Measurements from ENCODE around the gene CD99. TPM values are rescaled to one million over a fixed set of nuclear protein-coding genes. Genes with fewer than 3 reads are reported as not detected.

Gene CD99
- total RNA-seq, 6 donors from 2014 or later: 135 to 300 (median 233) TPM

DNA sequence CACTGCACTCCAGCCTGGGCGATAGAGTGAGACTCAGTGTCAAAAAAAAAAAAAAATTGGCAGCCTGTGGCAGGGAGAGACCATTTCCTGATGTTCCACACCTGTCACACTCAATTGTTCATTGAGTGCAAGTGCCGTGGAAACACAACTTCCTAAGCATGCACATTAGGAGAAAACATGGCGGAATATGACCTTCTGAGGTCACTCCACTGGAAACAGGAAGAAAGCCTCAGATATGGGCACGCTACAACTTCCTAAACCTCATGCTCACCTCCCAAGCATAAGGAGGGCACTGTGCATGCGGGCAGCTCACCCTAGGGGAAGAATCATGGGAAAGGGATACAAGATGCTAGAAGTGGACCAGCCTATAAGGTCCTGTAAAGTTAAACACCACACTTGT is 28.5 kb upstream of the CD99 start:
- 53 to 66% methylated on average over 5 of the region's 5 CpGs for WGBS, 2 donors
- no peaks in the 10 kb centered on the region for H3K9me3 ChIP-seq
- no peak overlapping the region for H3K27ac ChIP-seq
- DNase-seq (no peak), ATAC-seq (ENCODE audit: low FRiP score in 2 of 2) (no peak)
- H3K4me1 ChIP-seq: no peaks in the 10 kb centered on the region
- H3K4me3 ChIP-seq: no peak overlapping the region
- H3K36me3 ChIP-seq: no peaks in the 10 kb centered on the region
- H3K27me3 ChIP-seq: no peaks in the 10 kb centered on the region
- TF ChIP-seq POLR2A (IDR thresholded peaks at IDR 0.05) (no peak), POLR2AphosphoS5 (IDR thresholded peaks at IDR 0.05) (no peak), EP300 (IDR thresholded peaks at IDR 0.05) (no peak)
- TF ChIP-seq, protein P1, sequence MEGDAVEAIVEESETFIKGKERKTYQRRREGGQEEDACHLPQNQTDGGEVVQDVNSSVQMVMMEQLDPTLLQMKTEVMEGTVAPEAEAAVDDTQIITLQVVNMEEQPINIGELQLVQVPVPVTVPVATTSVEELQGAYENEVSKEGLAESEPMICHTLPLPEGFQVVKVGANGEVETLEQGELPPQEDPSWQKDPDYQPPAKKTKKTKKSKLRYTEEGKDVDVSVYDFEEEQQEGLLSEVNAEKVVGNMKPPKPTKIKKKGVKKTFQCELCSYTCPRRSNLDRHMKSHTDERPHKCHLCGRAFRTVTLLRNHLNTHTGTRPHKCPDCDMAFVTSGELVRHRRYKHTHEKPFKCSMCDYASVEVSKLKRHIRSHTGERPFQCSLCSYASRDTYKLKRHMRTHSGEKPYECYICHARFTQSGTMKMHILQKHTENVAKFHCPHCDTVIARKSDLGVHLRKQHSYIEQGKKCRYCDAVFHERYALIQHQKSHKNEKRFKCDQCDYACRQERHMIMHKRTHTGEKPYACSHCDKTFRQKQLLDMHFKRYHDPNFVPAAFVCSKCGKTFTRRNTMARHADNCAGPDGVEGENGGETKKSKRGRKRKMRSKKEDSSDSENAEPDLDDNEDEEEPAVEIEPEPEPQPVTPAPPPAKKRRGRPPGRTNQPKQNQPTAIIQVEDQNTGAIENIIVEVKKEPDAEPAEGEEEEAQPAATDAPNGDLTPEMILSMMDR (IDR thresholded peaks at IDR 0.05): no peak

DNA sequence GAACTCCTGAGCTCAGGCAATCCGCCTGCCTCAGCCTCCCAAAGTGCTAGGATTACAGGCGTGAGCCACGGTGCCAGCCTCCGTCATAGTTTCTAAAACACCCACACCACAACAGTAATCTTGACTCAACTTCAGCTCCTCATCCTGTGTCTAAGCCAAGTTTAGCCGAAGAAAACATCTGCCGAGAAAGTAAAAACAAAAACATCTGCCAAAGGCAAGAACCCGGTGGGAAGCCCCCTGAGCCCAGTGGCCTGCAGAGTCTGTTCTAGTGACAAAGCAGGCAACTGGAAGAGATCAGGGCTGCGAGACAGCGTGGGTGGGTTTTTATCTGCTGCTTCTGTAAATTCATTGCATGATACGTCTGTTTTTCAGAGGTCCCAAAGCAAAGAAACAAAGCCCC is 26.6 kb upstream of the CD99 start:
- H3K4me3 ChIP-seq: no peak overlapping the region
- H3K9me3 ChIP-seq: no peaks in the 10 kb centered on the region
- 60 to 73% methylated on average over 10 of the region's 10 CpGs for WGBS, 2 donors
- H3K27ac ChIP-seq: no peak overlapping the region
- no peak for TF ChIP-seq EP300 (IDR thresholded peaks at IDR 0.05)
- TF ChIP-seq, protein P1 (IDR thresholded peaks at IDR 0.05): no peak
- TF ChIP-seq POLR2A (IDR thresholded peaks at IDR 0.05): no peak
- no peak for TF ChIP-seq POLR2AphosphoS5 (IDR thresholded peaks at IDR 0.05)
- no peaks in the 10 kb centered on the region for H3K27me3 ChIP-seq
- H3K36me3 ChIP-seq: no peaks in the 10 kb centered on the region
- H3K4me1 ChIP-seq: no peaks in the 10 kb centered on the region
- peak in 1 of 2 donors; percentile 73 for ATAC-seq (ENCODE audit: low FRiP score in 2 of 2)
- no peak for DNase-seq

DNA sequence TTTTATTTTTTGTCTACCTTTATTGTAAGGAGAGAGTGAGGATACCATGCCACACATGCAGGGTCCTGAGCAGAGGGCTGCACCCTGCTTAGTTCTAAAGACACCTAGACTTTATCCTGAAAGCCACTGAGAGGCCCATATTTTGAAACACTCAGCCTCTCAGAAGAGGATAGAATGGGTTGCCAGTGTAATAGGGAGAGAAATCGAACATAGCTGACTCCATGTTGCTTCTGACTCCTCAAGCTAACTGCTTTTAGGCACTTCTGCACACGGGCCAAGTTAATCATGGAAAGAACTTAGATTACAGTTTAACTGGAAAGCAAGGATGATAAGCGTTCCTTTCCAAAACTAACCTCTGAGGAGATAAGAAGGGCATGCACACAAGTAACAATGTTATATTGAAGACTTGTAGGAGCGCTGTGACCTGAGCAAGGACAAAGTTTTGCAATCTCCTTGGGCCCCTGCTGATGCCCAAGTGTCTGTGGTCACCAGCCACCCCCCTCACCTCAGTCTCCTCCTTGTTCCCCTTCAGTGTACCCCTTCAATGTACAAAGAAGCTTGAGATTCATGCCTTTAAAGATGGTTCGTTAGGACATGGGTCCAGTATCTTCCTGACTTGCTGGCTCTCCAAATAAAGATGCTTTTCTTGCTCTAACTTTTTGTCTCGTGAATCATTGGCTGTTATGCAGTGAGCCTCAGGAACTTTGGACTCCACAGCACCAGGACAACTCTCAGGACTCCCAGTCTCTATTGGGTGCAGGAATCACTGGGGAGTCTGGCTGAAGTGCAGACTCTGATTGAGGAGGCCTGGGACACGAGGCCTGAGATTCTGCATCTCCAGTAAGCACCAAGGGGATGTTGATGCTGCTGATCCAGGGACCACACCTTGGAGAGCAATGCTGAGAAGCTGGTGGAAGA is 25.4 kb upstream of the CD99 start:
- Histone ChIP-seq H3K27ac (no peak overlapping the region), H3K27me3 (no peaks in the 10 kb centered on the region), H3K4me1 (no peaks in the 10 kb centered on the region), H3K9me3 (no peaks in the 10 kb centered on the region), H3K4me3 (no peak overlapping the region), H3K36me3 (no peaks in the 10 kb centered on the region)
- TF ChIP-seq, protein P1 (IDR thresholded peaks at IDR 0.05): no peak
- TF ChIP-seq POLR2AphosphoS5 (IDR thresholded peaks at IDR 0.05) (no peak), POLR2A (IDR thresholded peaks at IDR 0.05) (no peak), EP300 (IDR thresholded peaks at IDR 0.05) (no peak)
- WGBS, 2 donors: 76 to 78% methylated on average over 7 of the region's 7 CpGs
- ATAC-seq (ENCODE audit: low FRiP score in 2 of 2): no peak
- DNase-seq: no peak

DNA sequence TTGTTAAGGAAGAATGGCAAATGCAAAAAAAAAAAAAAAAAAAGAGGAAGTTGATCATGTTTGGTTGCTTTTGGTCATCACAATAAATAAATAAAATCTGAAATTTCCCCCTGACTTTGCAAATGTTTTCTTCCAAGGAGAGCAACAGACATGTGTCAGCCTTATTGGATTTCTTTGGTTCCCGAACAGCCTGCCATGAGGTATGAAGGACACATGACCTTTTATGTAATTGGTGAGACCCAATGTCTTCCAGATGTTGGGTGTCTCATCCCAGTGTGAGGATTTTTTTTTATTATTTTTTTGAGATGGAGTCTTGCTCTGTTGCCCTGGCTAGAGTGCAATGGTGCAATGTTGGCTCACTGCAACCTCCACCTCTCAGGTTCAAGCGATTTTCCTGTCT is 24.6 kb upstream of the CD99 start:
- DNase-seq: no peak
- Histone ChIP-seq H3K36me3 (no peaks in the 10 kb centered on the region), H3K27ac (no peak overlapping the region), H3K9me3 (no peaks in the 10 kb centered on the region), H3K4me1 (no peaks in the 10 kb centered on the region), H3K4me3 (no peak overlapping the region), H3K27me3 (no peaks in the 10 kb centered on the region)
- WGBS, 2 donors: 92 to 96% methylated on average over 2 of the region's 2 CpGs
- no peak for ATAC-seq (ENCODE audit: low FRiP score in 2 of 2)
- TF ChIP-seq POLR2A (IDR thresholded peaks at IDR 0.05) (no peak), POLR2AphosphoS5 (IDR thresholded peaks at IDR 0.05) (no peak), EP300 (IDR thresholded peaks at IDR 0.05) (no peak)
- TF ChIP-seq, protein P1 (IDR thresholded peaks at IDR 0.05): no peak

DNA sequence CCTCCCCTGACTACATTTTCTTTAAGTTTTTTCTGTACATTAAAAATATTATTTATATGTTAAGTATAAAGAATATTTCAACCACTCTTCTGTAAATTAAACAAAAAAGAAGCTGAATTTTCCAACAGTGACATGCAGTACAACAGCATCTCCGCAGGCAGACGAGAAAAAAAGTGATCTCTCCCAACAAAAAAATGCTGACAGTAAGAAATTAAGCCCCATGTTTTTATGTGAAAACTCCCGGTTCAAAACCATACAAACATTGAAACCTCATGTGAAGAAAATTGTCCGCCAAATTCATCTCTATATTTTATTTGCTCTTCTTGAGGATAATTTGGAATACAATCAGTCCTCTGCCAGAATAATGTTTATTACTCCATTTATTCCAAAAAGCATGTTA is 20.1 kb upstream of the CD99 start:
- WGBS, 2 donors: 66 to 72% methylated on average over 4 of the region's 4 CpGs
- DNase-seq: no peak
- no peak for ATAC-seq (ENCODE audit: low FRiP score in 2 of 2)

More for the DNA sequence above, 20.1 kb upstream of the CD99 start:
- Histone ChIP-seq H3K27ac (no peak overlapping the region), H3K9me3 (no peaks in the 10 kb centered on the region), H3K4me1 (no peaks in the 10 kb centered on the region), H3K4me3 (no peak overlapping the region), H3K27me3 (no peaks in the 10 kb centered on the region), H3K36me3 (no peaks in the 10 kb centered on the region)
- TF ChIP-seq POLR2AphosphoS5 (IDR thresholded peaks at IDR 0.05) (no peak), EP300 (IDR thresholded peaks at IDR 0.05) (no peak), POLR2A (IDR thresholded peaks at IDR 0.05) (no peak)
- TF ChIP-seq, protein P1 (IDR thresholded peaks at IDR 0.05): no peak
